Stimulated activated CD4-positive, alpha-beta T cell treated with anti-CD3 and anti-CD28 coated beads, Interleukin-4, amount 100 ng/mL, for 24 hours (primary cell): Measurements from ENCODE around the gene NSG1.
A peak's percentile ranks its signal among the peaks of the same experiment; 100 is the strongest.

Source experiments
- DNase-seq: peaks from one replicate; pipeline ENCODE4 v3.0.0-alpha.2; 2020

The NSG1 gene

GRCh38 chr4:4374388-4375098, 12.4 kb upstream of the NSG1 start:
- DNase-seq: no peak

- DNase-seq: no peak
These were observed 10.8 kb upstream of the NSG1 start for GRCh38 chr4:4376074-4376473.

GRCh38 chr4:4377191-4377590, 9.7 kb upstream of the NSG1 start:
- no peak for DNase-seq

- DNase-seq: no peak
These were observed 9.0 kb upstream of the NSG1 start for GRCh38 chr4:4377732-4378460.

GRCh38 chr4:4379540-4380087, 7.3 kb upstream of the NSG1 start:
- DNase-seq: no peak

GRCh38 chr4:4383085-4383484, 3.8 kb upstream of the NSG1 start:
- no peak for DNase-seq

GRCh38 chr4:4384837-4385236, 2.1 kb upstream of the NSG1 start:
- DNase-seq: no peak

GRCh38 chr4:4385729-4386295, 1.1 kb upstream of the NSG1 start:
- no peak for DNase-seq

GRCh38 chr4:4386296-4386735, 586 bp upstream of the NSG1 start:
- DNase-seq: peak; percentile 26

GRCh38 chr4:4387531-4388310, 819 bp downstream of the NSG1 start:
- no peak for DNase-seq

GRCh38 chr4:4388311-4388790, 1.4 kb downstream of the NSG1 start:
- DNase-seq: no peak

- no peak for DNase-seq
These were observed 2.1 kb downstream of the NSG1 start for GRCh38 chr4:4388836-4389575.

- no peak for DNase-seq
These were observed 3.1 kb downstream of the NSG1 start for GRCh38 chr4:4390046-4390445.

GRCh38 chr4:4390515-4391240, 3.8 kb downstream of the NSG1 start:
- DNase-seq: no peak

GRCh38 chr4:4391866-4392265, 5.0 kb downstream of the NSG1 start:
- no peak for DNase-seq

GRCh38 chr4:4392501-4393183, 5.7 kb downstream of the NSG1 start:
- no peak for DNase-seq

- no peak for DNase-seq
These were observed 7.7 kb downstream of the NSG1 start for GRCh38 chr4:4394644-4395043.

GRCh38 chr4:4395371-4395770, 8.5 kb downstream of the NSG1 start:
- no peak for DNase-seq

GRCh38 chr4:4395849-4396627, 9.1 kb downstream of the NSG1 start:
- no peak for DNase-seq
